ENCODE data around the gene TFB2M.

DNA sequence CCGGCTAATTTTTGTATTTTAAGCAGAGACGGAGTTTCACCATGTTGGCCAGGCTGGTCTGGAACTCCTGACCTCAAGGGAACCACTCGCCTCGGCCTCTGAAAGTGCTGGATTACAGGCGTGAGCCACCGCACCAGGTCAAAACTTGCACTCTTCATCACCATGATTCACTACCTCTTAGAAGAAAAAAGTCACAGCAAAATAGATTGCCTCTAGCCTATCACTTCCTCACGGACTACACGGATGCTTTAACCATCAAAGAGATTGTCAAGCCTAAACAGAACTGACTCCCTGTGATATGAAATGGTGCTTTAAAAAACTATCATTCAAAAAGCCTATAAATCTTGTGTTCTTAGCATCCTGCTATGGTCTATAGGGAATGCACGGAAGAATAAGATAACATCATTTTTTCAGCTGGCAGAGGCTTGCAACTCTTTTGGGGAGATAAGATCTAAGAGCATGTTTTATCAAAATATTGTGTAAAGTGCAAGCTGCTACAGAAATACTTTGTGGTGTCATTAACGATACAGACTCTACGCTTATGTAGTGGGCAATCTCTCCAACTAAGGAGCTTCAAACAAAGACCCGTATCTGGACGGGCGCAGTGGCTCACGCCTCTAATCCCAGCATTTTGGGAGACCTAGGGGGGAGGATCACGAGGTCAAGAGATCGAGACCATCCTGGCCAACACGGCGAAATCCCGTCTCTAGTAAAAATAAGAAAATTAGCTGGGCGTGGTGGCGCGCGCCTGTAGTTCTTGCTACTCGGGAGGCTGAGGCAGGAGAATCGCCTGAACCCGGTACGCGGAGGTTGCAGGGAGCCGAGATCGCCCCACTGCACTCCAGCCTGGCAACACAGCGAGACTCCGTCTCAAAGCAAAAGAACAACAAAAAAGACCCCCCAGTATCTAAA is 966 bp downstream of the TFB2M start:
- TF ChIP-seq, protein P1, sequence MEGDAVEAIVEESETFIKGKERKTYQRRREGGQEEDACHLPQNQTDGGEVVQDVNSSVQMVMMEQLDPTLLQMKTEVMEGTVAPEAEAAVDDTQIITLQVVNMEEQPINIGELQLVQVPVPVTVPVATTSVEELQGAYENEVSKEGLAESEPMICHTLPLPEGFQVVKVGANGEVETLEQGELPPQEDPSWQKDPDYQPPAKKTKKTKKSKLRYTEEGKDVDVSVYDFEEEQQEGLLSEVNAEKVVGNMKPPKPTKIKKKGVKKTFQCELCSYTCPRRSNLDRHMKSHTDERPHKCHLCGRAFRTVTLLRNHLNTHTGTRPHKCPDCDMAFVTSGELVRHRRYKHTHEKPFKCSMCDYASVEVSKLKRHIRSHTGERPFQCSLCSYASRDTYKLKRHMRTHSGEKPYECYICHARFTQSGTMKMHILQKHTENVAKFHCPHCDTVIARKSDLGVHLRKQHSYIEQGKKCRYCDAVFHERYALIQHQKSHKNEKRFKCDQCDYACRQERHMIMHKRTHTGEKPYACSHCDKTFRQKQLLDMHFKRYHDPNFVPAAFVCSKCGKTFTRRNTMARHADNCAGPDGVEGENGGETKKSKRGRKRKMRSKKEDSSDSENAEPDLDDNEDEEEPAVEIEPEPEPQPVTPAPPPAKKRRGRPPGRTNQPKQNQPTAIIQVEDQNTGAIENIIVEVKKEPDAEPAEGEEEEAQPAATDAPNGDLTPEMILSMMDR (CRISPR knock-in tag; IDR thresholded peaks at IDR 0.05) = no peak
- TF ChIP-seq ZNF530 (CRISPR knock-in tag; IDR thresholded peaks at IDR 0.05; ENCODE audit: low read depth) = no peak
- no peak for TF ChIP-seq POLR2A (IDR thresholded peaks at IDR 0.05; ENCODE audit: insufficient read depth in 1 of 2, low read depth in 2 of 2, low read length in 2 of 2)
- TF ChIP-seq, protein P2, sequence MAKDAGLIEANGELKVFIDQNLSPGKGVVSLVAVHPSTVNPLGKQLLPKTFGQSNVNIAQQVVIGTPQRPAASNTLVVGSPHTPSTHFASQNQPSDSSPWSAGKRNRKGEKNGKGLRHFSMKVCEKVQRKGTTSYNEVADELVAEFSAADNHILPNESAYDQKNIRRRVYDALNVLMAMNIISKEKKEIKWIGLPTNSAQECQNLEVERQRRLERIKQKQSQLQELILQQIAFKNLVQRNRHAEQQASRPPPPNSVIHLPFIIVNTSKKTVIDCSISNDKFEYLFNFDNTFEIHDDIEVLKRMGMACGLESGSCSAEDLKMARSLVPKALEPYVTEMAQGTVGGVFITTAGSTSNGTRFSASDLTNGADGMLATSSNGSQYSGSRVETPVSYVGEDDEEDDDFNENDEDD (CRISPR knock-in tag; IDR thresholded peaks at IDR 0.05; ENCODE audit: borderline replicate concordance) = no peak
- TF ChIP-seq RFXAP (CRISPR knock-in tag; IDR thresholded peaks at IDR 0.05; ENCODE audit: borderline replicate concordance) = no peak
- TF ChIP-seq, protein P3, sequence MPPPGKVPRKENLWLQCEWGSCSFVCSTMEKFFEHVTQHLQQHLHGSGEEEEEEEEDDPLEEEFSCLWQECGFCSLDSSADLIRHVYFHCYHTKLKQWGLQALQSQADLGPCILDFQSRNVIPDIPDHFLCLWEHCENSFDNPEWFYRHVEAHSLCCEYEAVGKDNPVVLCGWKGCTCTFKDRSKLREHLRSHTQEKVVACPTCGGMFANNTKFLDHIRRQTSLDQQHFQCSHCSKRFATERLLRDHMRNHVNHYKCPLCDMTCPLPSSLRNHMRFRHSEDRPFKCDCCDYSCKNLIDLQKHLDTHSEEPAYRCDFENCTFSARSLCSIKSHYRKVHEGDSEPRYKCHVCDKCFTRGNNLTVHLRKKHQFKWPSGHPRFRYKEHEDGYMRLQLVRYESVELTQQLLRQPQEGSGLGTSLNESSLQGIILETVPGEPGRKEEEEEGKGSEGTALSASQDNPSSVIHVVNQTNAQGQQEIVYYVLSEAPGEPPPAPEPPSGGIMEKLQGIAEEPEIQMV (CRISPR knock-in tag; IDR thresholded peaks at IDR 0.05; ENCODE audit: low read depth) = no peak
- no peak for TF ChIP-seq ZNF367 (CRISPR knock-in tag; IDR thresholded peaks at IDR 0.05; ENCODE audit: borderline replicate concordance)
- TF ChIP-seq ZBTB8A (CRISPR knock-in tag; IDR thresholded peaks at IDR 0.05; ENCODE audit: borderline replicate concordance, low read depth) = no peak
- no peak for TF ChIP-seq SP1 (IDR thresholded peaks at IDR 0.05)
- TF ChIP-seq SP1 (CRISPR knock-in tag; IDR thresholded peaks at IDR 0.05) = no peak
- TF ChIP-seq FIP1L1 (IDR thresholded peaks at IDR 0.05; ENCODE audit: borderline replicate concordance, insufficient read depth, low read depth, low read length) = no peak
- TF ChIP-seq, protein P4, sequence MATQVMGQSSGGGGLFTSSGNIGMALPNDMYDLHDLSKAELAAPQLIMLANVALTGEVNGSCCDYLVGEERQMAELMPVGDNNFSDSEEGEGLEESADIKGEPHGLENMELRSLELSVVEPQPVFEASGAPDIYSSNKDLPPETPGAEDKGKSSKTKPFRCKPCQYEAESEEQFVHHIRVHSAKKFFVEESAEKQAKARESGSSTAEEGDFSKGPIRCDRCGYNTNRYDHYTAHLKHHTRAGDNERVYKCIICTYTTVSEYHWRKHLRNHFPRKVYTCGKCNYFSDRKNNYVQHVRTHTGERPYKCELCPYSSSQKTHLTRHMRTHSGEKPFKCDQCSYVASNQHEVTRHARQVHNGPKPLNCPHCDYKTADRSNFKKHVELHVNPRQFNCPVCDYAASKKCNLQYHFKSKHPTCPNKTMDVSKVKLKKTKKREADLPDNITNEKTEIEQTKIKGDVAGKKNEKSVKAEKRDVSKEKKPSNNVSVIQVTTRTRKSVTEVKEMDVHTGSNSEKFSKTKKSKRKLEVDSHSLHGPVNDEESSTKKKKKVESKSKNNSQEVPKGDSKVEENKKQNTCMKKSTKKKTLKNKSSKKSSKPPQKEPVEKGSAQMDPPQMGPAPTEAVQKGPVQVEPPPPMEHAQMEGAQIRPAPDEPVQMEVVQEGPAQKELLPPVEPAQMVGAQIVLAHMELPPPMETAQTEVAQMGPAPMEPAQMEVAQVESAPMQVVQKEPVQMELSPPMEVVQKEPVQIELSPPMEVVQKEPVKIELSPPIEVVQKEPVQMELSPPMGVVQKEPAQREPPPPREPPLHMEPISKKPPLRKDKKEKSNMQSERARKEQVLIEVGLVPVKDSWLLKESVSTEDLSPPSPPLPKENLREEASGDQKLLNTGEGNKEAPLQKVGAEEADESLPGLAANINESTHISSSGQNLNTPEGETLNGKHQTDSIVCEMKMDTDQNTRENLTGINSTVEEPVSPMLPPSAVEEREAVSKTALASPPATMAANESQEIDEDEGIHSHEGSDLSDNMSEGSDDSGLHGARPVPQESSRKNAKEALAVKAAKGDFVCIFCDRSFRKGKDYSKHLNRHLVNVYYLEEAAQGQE (IDR thresholded peaks at IDR 0.05; ENCODE audit: borderline replicate concordance in 1 of 2, low read depth in 1 of 2, low read length in 2 of 2) = no peak
- TF ChIP-seq SUZ12 (IDR thresholded peaks at IDR 0.05; ENCODE audit: low read depth, low read length) = no peak
- TF ChIP-seq RAD21 (CRISPR knock-in tag; IDR thresholded peaks at IDR 0.05) = no peak
